GM12864 (cell line): ENCODE data around the gene ZNF512B.
A peak's percentile ranks its signal among the peaks of the same experiment; 100 is the strongest.
"Not testable (repeated sequence)": the region's sequence is repeated elsewhere in the genome, so short reads cannot be mapped to it uniquely, and the experiment has no call there.

ENCODE experiments used
- DNase-seq: peaks from one replicate; pipeline ENCODE4 v3.0.0-alpha.2; 2011; ENCODE audit warnings: low read depth
- H3K4me3 ChIP-seq: 2 replicates; pipeline ENCODE4 v1.5.1; 2011; ENCODE audit warnings: mild to moderate bottlenecking, low read depth, low read length, control low read depth
- CTCF ChIP-seq: IDR thresholded peaks from 2 replicates; pipeline ENCODE4 v1.5.1; 2011; ENCODE audit warnings: low read depth, mild to moderate bottlenecking, moderate library complexity, low read length, control low read depth, inconsistent platforms; ENCODE audit errors: missing control alignments

The ZNF512B gene

DNA sequence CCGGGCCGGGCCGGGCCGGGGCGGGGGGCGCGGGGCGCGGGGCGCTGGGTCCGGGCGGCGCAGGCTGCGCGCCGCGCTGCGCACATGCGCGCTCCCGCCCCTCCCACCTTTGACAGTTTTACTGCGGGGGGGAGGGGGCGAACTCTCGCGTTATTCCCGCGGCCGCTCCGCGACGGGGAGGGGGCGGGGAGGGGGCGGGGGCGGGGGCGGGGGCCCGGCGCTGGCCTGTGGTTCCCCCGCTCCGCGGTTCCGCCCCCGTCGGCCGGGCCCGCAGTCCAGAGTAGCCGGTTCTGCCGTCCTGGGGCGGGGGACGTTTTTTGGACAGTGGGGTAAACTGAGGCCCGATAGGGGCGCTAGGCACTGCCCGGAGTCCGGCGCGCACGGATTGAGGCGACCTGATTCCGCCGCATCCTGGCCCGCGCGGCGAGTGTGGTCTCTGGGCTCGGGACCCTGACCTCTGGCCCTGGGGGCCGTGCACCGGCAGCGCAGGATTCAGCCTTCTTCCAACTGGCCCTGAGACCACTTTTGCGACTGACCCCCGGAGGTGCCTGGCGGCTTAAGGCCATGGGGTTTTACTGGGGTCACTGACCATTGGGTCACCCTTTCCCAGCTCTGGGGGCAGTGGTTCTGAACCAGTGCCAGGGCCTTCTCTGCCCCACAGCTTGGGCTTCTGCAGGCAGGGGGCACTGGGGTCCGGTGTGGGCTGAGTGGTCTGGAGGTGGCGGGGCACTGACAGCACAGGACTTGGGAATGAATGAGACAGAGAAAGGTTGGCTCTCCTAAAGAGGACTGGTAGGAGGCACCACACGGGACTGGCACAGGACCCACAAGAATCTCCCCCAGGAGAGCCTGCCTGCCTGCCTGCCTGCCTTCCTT is at the start of gene ZNF512B:
ZNF512B (minus strand) TSS at position 93 of the 876 bp plus-strand sequence. CDS start 1,980 bp downstream, outside the sequence.
- no peak for DNase-seq
- H3K4me3 ChIP-seq = peak within 1 kb of the TSS; percentile 68
- no peak for TF ChIP-seq CTCF

GRCh38 chr20:64015635-64016034 is 45.9 kb upstream of the ZNF512B start:
- no peak for DNase-seq
- TF ChIP-seq CTCF = no peak
- no peak overlapping the region for H3K4me3 ChIP-seq

DNA sequence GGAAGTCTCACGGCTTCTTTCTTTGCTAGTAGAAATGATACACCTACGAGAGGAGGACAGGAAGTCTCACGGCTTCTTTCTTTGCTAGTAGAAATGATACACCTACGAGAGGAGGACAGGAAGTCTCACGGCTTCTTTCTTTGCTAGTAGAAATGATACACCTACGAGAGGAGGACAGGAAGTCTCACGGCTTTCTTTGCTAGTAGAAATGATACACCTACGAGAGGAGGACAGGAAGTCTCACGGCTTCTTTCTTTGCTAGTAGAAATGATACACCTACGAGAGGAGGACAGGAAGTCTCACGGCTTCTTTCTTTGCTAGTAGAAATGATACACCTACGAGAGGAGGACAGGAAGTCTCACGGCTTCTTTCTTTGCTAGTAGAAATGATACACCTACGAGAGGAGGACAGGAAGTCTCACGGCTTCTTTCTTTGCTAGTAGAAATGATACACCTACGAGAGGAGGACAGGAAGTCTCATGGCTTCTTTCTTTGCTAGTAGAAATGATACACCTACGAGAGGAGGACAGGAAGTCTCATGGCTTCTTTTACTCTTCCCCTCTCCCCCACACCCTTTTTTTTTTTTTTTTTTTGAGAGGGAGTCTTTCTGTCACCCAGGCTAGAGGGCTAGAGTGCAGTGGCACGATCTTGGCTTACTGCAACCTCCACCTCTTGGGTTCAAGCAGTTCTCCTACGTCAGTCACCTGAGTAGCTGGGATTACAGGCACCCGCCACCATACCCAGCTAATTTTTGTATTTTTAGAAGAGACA is 42.8 kb upstream of the ZNF512B start:
- not testable (repeated sequence) for H3K4me3 ChIP-seq, DNase-seq

DNA sequence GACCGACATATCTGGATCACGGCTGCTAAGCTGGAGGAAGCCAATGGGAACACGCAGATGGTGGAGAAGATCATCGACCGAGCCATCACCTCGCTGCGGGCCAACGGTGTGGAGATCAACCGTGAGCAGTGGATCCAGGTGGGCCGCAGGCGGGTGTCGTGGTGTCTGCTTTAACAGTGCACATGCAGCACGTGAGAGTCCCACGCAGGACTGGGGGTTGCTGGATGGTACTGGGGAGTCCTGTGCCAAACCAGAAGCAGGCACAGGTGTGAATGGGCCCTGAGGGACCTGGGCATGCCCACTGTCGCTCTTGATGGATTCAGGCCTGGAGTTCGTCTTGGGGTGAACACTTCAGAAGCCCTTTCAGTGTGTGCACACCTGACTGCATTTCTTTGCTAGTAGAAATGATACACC is 41.6 kb upstream of the ZNF512B start:
- TF ChIP-seq CTCF = no peak
- DNase-seq = no peak
- no peak overlapping the region for H3K4me3 ChIP-seq

GRCh38 chr20:64010711-64011237 is 41.0 kb upstream of the ZNF512B start:
- no peak overlapping the region for H3K4me3 ChIP-seq
- no peak for DNase-seq
- no peak for TF ChIP-seq CTCF

- DNase-seq = no peak
- no peak for TF ChIP-seq CTCF
- H3K4me3 ChIP-seq = no peak overlapping the region
These were observed 40.2 kb upstream of the ZNF512B start for GRCh38 chr20:64009811-64010387.

- H3K4me3 ChIP-seq = no peak overlapping the region
- TF ChIP-seq CTCF = no peak
- no peak for DNase-seq
These were observed 37.2 kb upstream of the ZNF512B start for GRCh38 chr20:64006902-64007301.
